ENCODE data around the gene KLF6.

The KLF6 gene

DNA sequence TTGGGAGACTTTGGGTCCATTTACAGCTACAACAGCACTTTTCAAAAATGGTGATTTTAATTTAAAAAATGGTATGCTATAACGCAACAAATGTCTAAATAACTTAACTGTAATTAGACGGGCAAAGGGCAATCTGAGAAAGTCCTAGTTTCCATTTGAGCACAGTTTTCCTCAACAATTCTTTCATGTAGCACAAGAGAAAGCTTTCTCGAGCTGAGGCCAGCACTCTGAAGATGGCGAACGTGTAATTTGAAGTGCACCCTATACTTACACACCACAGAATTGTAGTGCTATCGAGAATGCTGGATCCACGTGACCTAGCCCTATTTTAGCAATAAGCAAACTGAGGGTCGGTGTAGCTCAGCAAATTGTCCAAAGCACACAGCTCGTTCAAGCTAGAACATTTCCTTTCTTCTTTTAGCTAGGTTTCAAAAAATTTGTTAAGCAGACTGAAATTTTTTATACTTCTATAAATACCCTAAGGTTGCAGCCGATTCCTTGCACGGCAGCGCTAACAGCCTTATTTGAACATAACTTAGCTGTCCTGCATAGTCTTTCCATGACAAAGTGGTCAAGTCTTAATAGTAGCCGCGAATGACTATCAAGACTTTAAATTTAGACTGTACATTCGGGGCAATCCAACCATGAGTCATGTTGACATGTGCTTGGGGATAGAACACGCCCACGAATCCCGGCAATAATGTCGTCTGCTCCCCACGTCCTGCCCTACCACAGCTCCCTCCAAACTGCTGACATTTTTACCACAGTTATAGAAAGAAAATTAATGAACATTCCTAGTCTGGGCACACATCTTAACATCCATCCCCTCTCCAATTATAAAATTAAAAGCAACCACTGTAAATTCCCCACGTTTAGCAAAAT lies 10.0 kb downstream of the KLF6 start:
- DNase-seq (ENCODE audit: low spot score), result no peak

DNA sequence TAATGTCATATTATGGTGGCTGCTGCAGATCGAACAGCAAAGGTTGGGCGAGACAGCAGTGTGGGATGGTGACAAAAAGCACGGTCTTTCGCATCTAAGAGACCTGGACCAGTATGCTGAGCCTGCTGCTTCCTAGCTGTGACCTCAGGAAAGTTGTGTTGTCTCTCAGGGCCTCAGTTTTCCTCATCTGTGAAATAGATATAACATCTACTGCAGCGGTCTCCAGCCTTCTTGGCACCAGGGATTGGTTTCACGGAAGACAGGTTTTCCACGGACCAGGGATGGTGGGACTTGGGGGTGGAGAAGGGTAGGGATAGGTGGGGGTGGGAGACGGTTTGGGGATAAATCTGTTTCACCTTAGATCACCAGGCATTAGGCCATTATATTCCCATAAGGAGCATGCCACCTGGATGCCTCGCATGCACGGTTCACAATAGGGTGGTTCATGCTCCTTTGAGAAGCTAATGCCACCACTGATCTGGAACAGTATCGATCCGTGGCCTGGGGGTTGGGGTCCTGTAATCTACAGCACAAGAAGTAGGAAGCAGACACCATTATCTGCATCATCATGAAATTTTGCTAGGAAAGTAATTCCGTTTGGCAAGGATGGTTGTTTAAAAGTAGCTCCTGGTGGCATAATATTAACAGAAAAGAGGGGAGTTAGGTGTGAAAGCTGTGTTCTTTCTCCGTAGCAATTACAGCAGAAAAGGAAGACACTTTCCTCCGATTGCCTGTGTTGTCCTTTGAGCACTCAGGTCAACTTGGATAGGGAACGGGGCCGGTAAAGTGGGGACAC lies 10.8 kb downstream of the KLF6 start:
- DNase-seq (ENCODE audit: low spot score), result no peak

DNA sequence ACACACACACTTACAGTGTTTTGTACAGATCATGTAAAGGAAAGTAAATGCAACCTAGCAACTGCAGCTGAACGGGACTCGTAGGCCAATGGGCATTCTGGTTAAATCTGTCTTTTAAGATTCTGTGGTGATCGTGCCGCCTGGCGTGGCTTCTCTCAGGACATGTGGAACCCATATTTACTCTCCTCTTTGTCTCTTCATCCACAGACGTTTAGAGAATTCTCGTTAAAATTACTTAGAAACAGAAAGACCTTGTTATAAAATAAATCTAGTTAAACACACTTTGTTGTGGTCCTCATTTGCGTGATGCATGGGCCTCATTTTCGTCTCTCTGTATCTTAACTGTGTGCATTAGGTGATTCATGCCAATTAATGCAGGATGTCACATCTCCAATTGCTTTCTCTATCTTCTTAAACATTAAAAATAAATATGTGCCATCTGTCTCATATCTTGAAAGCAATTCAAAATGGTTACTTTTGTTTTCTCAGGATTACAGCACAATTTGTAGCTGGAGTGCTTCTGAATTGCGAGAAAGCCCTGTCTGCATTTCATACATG lies 11.5 kb downstream of the KLF6 start:
- DNase-seq (ENCODE audit: low spot score), result no peak

DNA sequence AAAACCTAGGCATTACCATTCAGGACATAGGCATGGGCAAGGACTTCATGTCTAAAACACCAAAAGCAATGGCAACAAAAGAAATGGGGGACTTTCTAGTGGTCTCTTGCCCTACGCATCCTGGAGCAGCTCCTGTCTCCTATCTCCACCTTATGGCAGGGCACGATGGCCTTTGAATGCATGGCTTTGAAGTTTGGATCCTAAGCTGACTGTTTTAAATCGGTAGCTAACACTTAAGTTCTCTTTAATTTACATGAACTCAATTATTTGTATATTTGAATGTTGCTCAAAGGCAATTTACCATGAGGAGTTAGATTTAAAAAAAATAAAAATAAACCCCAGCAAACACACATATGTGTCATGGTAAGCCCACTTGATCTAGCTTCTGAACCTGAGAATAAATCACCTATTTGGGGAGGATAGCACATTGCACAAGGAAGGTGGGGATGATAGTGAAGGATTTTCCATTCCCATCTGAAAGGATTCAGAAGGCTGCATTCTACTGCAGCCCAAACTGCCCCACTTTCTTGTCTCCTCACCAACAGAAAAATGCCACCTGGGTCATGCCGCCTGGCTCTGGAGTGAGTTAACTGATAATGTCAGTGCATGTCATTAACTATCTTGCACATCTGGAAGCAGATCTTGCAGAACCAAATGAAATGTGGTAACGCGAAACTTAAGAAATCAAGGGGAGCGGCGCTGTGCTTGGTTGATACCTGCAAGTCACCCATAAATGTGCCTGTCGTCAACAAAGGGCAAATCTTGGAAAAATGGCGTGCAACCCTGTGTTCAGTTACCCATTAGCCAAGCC lies 12.4 kb downstream of the KLF6 start:
- no peak for DNase-seq (ENCODE audit: low spot score)

DNA sequence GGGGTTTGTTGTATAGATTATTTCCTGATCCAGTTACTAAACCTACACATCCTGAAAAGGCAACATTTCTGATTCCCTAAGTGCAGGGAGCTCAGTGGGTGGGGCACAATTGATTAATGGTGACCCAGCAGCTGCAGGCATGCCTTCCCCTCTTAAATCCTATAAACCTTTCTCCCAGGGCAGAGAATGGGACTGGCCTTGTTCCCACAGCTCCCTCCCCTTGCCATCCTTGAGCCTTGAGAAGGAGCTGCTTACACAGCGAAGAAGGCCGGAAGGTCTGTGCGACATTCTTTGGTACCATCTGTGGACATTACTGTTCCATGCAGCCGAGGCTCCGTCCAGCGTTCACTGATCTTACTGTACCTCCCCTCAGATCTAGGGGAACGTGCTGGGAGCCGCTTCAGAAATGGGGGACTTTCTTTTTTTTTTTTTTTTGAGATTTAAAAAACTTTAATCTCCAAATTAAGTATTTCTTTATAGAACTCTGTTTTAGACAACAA lies 14.3 kb downstream of the KLF6 start:
- DNase-seq (ENCODE audit: low spot score), result no peak

DNA sequence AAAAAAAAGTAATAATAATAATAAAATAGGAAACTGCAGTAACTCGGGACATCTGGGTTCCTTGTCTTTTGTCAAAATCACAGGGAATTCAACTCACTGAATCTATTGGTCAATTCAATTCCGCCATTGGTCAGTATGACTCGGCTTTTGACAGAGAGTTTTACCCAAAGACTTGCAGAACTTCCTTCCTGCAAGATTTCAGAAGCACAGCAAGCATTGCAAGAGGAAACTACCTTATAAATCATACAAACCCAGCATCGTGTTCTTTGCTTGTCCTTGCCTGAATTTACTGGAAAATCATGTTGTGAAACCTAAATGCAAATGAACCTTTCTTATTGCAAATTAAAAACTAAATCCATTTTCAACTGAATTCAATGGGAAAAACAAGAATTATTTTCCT lies 15.5 kb downstream of the KLF6 start:
- no peak for DNase-seq (ENCODE audit: low spot score)

DNA sequence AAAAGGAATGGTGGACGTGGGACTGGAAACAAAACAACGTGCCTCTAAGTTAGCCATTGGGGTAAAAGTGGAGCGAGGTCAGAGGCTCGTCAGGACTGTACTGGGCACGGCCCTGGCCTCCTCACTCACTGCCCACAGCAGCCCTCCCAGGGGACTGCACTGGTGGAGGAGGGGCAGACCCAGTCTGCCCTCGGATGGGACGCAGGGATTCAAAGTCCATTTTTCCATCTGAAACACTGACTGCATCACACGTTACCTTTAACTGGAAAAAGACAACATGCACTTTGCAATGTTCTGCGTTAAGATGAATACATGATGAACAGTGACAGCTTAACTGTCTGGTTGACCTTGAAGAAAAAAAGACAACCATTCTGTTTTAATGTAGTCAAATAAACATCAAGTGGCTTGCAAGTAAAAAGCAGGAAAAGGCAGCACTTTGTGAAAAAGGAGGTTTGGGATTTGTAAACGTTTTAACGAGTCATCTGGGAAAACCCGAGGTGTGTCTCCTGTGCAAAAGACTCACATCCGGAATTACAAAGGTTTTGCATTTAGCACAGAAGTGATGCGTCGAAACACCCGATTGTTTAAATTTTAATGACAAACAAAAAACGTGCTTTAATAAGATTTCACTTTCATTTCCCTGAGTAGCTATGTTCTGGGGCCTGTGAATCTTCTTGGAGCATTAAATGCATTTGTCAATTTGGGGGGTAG lies 18.8 kb downstream of the KLF6 start:
- DNase-seq (ENCODE audit: low spot score), result no peak

DNA sequence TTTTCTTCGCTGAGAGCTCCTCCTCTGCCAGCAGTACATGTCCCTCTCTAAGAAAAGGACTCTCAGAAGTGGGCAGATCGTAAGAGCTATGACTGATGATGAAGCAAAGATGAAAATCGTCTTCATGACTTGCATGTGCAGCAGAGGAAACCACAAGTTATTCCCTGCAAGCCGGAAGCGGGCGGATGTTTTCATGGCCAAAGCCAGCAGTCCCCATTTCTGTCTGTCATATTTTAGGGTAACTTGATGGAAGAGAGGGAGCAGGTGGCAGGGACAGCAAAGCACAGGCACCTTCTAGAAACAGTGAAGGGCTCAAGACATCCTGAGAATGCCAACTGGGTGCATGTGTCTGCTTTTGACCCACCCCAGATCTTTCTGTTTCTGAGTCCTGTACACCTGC lies 19.9 kb downstream of the KLF6 start:
- DNase-seq (ENCODE audit: low spot score), result no peak

DNA sequence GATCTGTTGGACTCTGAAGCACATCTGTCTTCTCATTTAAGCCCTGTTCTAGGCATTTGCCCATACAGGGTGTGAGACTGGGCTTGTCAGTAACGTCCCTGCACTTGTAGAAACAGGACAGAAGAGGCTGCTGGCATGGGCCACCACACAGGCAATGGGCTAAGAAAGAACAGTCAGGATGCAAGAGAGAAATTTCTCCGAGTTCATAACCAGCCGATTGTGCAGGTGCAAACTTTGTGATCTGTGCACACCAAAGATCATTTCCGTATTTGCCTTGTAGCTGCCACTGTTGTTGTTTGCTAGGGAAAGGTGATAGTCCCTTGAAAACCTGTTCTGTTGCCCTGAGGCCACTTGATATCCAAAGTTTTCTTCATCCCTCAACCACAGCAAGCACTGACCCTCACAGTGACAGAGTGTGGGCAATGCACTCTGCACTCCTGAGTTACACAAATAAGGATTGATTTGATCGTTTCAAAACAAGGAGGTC lies 20.3 kb downstream of the KLF6 start:
- no peak for DNase-seq (ENCODE audit: low spot score)

DNA sequence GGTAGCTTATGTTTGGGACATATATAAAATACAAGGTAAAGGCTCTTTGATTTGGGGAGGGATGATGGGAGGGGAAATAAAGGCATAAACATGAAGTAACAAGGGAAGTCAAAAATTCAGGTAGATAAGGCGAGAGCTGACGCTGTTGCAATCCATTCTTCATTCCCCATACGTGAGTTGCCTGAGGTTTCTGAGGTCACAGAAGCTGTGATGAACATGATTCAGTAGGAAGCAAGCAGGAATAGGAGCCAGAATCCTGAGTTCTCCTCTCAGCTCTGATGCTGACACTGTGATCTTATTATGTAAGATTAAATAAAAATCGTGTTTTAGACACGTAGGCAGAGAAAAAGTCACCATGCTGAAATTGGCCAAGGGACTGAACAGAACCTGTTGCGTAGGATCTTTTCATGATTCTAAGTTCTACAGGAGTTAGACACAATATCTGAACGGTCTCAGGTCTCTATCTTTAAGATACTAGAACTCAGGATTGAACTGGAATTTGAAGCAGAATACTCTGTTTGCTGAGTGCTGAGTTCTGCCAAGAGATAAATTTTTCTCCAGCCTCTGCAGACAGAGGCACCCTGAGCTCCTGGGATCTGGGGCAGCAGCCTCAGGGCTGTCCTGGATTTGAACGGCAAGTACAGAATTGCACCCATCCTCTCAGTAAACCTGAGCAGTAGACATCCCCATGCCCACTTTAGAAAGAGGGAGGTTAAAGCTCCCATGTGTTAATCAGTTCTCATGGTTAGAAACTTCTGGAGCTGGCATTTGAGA lies 21.0 kb downstream of the KLF6 start:
- no peak for DNase-seq (ENCODE audit: low spot score)

DNA sequence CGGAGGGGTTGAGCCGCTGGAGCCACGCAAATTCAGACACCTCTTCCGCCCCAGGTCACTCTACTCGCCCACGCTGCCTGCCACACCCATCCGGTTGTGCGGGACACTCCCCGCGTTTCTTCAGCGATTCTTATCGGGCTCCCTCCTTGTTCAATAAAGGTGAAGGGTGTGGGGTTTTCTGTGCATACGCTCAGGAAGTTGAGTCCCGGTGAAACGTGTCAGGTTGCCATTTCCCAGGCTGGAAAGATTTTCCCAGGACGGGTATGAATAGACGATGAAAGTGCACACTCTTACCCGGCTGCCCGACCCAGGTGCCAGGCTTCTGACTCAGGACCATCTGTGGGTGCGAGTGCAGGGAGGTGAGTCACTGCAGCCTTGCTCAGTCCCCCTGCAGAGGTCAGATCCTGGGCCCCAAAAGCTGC lies 22.0 kb downstream of the KLF6 start:
- DNase-seq (ENCODE audit: low spot score), result no peak

DNA sequence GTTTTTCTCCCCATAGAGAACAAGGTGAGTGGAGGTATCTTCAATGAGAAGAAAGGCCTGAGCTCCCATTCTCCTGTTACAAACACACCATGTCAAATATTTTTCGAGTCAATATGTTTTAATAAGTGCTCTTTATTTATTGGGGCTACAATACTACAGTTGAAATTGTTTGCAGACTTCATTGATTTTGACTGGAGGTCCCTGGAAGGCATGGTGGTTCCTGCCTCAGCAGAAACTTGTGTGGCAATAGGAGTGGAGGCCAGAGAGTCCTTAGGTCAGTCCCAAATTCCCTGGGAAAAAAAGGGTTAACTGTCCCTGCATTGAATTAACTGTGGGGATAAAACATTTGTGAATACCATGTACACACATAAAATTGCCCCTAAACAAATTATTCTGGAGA lies 22.7 kb downstream of the KLF6 start:
- no peak for DNase-seq (ENCODE audit: low spot score)

DNA sequence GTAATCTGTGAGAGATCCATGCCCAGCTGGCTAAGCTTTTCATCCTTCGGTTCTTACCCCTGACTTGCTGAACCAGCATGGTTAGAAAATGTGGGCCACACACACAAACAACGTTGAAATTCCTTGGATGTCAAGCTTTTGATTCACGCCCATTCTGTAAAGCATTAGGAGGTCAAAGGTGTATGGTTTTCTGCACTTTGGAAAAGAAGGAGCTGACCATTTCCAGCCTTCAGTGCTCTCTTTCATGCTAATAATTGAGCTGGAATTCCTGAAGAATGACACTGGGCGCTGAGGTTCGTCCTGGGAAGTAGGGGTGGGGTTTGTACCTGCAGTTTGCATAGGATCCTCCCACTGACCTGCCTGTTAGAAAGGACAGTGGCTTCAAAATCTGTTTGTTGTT lies 23.1 kb downstream of the KLF6 start:
- DNase-seq (ENCODE audit: low spot score), result no peak

DNA sequence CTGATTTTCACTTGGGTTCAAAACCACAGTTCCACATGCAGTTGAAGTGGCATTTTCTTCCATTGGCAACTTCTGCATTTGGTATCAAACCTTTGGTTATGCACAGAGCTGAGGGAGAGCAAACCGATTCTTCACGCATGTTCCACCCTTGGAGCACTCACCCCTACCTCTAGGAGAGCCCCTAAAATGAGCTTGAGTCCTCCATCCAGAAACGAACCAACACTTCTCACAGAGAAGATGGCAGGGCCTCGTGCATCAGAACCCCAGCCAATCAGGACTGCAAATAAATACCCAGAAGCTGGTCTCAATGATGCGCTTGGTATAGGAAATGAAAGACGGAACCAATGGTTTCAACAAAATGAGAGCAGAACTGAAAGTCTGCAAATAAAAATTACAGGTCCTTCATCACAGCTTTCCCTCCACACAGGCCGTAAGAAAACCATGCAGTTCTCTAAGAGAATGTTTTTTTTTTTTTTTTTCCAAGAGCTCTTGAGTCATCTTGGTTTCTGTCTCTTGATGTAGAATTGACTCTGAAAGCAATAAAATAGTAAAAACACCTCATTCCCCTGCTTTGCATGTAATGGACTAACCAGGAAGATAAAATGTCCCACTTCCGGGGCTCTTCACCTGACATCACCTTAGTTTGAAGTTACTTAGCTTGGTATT lies 23.9 kb downstream of the KLF6 start:
- peak; percentile 56 for DNase-seq (ENCODE audit: low spot score)

DNA sequence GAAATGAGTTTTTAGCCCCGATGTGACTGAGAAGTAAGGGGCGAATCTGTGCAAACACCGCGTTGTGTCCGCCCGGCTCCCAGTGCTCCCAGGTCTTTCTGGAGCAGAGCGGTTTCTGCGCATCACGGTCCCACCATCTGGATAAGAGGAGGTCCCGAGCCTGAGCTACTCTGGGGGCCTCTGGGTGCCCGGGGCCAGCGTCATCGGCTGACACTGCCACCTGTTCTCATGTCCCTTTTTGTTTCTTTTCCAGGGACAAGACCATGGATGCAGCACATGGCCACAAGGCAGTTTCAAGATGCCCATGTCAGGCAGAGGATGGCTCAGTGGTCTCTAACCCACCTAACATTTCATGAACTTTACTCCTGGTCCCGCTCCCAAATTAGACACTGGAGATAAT lies 24.9 kb downstream of the KLF6 start:
- no peak for DNase-seq (ENCODE audit: low spot score)

DNA sequence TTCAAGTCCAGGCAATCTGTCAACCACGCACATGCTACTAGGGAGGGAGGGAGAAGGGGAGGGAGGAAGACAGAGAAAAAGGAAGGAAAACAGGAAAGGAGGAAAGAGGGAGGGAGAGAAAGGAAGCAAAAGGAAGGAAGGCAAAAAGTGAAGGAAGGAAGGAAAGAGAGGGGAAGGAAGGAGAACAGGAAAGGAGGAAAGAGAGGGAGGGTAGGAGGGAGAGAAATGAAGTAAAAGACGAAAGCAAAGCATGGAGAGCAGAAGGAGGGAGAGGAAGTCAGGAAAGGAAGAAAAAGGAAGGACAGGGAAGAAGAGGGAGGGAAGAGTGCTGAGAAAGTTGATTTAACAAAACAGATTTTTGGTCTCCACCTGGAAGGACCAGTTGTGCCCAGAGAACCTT lies 25.6 kb downstream of the KLF6 start:
- DNase-seq (ENCODE audit: low spot score), result no peak

DNA sequence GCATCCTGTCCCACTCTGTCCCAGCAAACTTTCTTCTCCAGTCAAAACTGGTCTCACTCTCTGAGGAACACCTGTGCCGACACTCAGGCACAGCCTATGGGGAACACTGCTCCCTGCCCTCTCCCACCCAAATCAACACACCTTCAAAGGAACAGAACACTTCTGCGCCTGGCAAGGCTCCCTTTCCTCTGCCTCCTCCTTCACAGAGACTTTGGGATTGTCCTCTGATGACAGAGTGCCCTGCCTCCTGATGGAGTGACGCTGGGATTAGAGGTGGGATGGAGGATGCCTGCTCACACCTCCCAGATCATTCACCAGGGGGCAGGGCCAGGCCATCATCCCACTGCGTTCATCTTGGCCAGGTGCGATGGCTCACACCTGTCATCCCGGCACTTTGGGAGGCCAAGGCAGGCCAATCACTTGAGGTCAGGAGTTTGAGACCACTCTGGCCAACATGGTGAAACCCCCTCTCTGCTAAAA lies 26.5 kb downstream of the KLF6 start:
- DNase-seq (ENCODE audit: low spot score), result no peak

DNA sequence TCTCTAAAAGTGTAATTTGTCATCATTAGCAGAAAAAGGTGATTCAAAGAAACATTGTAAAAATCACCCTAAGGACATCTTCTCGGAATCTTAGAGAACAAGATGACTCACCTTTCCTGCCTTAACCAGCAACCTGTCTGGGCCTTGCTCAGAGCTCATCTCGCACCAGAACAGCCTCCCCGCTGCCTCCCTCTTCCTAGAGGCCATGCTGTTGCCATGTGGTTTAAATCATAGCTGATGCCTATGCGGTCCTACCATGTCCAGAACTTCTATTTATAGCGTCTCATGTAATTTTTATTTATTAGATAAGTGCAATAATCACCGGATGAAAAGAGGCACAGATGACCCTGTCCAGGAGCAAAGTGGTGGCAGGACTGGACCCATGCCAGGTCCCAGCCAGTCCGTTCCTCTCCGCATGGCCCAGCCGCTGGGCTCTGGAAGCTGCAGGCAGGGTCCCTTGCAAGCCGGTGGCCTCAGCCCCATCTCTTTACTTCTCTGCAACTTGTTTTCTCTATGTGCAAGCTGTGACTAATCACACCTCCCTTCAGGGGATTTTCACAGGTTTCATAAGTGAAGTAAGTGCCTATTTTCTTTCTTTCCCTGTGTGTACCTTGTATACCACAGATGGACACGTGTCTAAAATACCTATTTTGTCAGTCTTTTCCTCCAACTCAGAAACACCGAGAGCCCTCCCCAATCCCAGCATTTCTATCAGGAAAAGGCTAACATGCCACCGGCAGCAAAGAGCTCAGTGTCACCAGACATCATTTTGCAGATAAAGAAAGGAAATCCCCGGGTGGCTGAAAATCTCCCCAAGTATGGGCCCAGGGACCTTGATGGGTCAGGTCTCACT lies 27.1 kb downstream of the KLF6 start:
- no peak for DNase-seq (ENCODE audit: low spot score)

DNA sequence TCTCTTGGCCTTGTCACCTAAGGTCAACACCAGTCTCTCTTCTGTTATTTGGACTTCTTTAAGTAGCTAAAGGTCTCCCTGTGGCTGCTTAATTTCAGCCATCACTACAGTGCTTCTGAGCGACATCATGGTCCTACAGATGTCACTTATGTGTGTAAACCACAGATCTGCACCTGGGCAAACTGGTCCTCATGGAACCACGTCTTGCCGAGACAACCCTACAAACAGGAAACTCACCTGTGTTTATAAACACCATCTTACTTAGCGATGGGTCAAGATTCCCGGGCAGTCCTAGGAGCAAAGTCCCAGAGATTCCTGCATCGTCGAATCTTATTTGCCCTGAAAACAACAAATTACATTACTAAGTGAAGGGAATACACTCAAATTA lies 27.8 kb downstream of the KLF6 start:
- DNase-seq (ENCODE audit: low spot score), result no peak
